GM12873 (cell line): Measurements from ENCODE around the gene CACNB4.

Source experiments
- CTCF ChIP-seq: IDR thresholded peaks from 2 replicates; pipeline ENCODE4 v1.5.1; 2012; ENCODE audit warnings: low read depth, mild to moderate bottlenecking, moderate library complexity, low read length, control low read depth; ENCODE audit not compliant: insufficient read depth; ENCODE audit errors: missing control alignments

CACNB4 gene

DNA sequence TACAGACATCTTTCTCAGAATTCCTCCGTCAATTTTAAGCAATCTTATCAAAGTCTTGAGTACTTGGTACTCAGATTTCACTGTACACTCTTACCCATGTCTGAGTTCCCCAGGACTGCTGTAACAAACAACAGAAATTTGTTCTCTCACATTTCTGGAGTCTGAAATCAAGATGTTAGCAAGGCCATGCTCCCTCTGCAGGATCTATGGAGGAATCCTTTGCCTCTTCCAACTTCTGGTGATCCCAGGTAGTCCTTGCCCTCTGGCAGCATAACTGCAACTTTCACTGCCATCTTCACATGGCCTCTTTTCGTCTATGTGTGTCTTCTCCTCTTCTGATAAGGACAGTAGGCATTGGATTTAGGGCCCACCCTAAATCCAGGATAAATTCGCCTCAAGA lies 17.1 kb upstream of the CACNB4 start:
- TF ChIP-seq CTCF, result no peak

DNA sequence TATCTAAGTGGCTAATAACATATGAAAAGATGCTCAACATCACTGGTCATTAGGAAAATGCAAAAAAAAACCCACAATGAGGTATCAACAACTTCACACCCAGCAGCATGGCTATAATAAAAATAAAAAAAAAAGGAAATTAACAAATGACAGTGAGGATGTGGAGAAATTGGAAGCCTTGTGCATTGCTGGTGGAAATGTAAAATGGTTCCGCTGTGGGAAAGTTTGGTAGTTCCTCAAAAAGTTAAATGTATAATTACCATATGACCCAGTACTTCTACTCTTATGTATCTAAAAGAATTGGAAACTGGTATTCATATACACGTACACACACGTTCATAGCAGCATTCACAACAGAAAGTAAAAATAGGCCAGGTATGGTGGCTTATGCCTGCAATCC lies 15.5 kb upstream of the CACNB4 start:
- TF ChIP-seq CTCF, result no peak

- no peak for TF ChIP-seq CTCF
Measured at GRCh38 chr2:152106464-152106863, 7.6 kb upstream of the CACNB4 start.

GRCh38 chr2:152103271-152103670 lies 4.4 kb upstream of the CACNB4 start:
- TF ChIP-seq CTCF, result no peak

- TF ChIP-seq CTCF, result no peak
Measured at GRCh38 chr2:152100961-152101360, 2.1 kb upstream of the CACNB4 start.

GRCh38 chr2:152099367-152100050 lies 665 bp upstream of the CACNB4 start:
- no peak for TF ChIP-seq CTCF

- no peak for TF ChIP-seq CTCF
Measured at GRCh38 chr2:152097801-152098495, 896 bp downstream of the CACNB4 start.
